GM21786 (cell line): ENCODE results near the gene FNTB.
"Not testable (repeated sequence)": the region's sequence is repeated elsewhere in the genome, so short reads cannot be mapped to it uniquely, and the experiment has no call there.

Source experiments
- ATAC-seq: cut with Tn5 transposase; IDR thresholded peaks from one replicate; pipeline ENCODE4 v1.9.1; 2021; ENCODE audit not compliant: unreplicated experiment

The FNTB gene

DNA sequence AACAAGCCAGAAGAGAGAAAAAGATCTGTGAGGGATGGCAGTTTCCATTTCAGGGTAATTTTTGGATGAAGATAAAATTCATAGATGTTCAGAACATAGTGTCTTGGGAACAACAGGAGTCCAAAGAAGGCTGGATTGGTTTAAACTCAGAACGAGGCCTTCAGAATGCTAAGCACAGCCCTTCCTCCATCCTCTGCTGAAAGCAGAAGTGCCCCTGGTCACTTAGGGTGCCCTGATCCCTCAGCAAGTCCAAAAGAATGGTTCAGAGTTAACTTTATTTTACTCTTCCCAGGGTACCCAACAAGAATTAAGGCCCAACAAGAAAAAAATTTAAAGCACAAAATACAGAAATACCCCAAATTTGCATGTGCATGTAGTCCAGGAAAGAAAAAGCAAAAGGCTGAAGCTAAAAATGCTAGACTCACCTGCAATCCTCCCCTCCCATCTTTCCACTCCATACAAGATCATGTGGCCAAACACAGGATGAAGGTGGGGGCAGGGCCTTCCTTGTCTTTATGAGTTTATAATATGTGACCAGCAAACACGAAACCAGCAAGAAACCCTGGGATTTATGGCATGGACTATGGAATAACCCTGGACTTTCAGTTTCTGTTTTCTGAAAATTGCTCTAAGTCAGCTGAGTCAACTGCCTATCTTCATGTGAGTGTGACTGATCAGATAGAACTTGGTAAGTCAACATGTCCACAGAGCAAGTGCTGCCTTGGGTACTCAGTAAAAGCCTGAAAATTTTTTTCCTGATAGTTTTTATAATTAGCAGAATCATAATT, 94.5 kb downstream of the FNTB start:
- ATAC-seq = no peak

DNA sequence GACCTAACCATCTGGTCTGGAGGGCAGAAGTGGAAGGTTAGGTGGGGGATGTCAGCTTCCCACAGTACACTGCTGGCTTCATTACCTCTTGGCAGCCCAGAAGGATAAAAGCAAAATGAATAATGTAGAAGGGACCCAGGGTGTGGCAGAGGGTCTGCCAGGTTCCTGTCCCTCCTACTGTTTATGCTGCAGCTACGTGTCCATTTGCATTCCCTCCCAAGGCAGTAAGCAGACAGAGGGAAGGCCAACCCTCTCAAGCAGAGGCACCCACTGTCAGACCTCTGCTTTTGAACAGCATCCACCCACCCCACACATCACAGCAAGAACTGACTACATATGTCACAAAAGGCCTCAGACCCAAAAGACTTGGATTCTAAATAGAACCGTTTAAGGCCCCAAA, 96.2 kb downstream of the FNTB start:
- no peak for ATAC-seq

DNA sequence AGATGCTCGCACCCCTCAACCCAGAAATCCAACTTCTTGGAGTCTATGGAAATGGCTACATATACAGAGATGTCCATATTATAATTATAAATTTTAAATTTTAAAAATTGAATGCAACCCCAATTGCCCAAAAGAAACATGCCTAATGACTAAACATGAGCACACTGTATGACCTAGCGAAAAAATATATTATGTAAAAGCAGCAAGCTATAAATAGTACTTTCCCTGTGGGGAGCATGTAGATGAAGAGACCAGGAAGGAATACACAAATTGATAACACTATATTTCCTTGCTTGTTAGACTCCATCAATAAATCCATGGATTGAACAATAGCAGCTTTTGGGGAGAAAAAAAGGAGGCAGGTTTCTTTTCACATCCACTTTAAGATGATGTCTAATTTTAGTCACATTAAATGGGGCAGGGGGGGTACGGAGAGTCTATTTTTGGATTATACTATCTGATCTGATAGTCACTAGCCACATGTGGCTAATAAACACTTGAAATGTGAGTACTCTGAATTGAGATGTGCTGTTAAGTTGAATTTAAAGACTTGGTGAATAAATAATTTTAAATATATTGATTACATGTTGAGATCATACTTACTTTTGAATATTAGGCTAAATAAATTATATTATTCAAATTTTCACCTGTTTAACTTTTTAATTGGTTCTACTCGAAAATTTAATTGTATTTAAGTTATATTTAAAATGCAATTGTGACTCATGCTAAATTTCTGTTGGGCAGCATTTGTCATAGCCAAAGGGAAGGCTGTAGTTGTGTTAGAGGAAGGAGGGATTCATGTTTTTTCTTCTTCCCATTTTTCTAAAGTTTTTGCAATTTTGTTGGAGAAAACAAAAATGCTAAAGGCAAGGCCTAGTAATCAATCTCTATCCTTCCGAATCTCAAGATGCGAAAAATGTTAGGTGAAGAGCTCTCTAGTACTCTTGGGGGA, 98.1 kb downstream of the FNTB start:
- ATAC-seq = no peak

DNA sequence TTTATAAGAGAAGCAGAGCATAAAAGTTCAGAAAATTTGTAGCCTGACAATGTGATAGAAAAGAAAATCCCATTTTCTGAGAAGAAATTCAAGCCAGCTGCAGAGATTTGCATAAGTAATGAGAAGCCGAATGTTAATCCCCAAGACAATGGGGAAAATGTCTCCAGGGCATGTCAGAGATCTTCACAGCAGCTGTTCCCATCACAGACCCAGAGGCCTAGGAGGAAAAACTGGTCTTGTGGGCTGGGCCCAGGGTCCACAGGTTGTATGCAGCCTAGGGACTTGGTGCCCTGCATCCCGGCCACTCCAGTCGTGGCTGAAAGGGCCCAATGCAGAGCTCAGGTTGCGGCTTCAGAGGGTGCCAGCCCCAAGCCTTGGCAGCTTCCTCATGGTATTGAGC, 100.0 kb downstream of the FNTB start:
- ATAC-seq = not testable (repeated sequence)

DNA sequence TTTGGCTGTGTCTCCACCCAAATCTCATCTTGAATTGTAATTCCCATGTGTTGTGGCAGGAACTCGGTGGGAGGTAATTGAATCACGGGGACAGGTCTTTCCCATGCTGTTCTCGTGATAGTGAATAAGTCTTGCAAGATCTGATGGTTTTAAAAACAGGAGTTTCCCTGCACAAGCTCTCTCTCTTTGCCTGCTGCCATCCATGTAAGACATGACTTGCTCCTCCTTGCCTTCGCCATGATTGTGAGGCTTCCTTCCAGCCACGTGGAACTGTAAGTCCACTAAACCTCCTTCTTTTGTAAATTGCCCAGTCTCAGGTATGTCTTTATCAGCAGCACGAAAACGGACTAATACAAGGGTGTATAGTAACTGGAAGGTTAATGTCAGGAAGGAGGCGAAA, 101.1 kb downstream of the FNTB start:
- ATAC-seq = not testable (repeated sequence)

DNA sequence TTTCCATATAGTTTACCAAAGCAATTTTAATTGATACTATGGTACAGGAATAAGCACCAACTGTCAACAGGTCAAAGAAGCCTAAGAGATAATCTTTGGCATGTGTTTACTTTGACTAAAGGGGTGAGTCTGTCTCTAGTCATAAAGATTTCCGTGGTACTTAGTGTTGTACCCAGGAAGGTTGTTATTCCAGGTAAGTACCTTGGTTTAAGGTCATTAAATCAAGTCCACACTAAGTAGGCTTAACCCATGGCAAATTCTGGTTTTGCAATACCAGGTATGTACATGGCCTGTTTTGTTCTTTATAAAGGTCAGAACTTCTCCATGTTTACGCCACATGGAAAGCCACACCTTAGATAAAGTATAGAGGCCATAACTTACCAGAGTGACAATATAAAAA, 105.7 kb downstream of the FNTB start:
- ATAC-seq = no peak

DNA sequence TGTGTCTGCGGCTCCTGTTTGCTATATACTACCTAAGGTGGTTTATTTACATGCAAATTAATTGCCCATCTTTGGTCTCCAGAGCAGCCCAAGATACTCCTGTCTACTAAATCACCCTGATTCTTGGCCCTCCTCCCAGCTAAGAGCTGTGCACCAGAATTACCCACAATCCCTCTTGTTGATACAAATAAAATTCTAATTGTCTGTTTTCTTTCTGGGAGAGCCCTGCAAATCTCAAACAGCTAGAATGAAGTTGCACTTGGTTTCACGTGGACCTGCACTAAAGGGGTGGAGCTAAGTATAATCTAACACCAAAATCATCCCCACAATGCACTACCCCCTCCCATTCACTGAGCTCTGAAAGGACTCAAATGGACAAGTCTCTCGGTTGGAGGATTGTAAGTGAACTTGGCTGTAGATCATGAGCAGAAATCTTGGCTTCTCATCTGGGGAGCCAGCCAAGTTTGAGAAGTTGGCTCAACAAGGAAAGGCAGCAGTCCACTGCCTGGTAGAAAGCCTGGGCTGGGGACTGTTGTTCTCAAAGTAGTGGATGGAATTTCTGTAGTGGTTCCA, 109.0 kb downstream of the FNTB start:
- ATAC-seq = no peak

DNA sequence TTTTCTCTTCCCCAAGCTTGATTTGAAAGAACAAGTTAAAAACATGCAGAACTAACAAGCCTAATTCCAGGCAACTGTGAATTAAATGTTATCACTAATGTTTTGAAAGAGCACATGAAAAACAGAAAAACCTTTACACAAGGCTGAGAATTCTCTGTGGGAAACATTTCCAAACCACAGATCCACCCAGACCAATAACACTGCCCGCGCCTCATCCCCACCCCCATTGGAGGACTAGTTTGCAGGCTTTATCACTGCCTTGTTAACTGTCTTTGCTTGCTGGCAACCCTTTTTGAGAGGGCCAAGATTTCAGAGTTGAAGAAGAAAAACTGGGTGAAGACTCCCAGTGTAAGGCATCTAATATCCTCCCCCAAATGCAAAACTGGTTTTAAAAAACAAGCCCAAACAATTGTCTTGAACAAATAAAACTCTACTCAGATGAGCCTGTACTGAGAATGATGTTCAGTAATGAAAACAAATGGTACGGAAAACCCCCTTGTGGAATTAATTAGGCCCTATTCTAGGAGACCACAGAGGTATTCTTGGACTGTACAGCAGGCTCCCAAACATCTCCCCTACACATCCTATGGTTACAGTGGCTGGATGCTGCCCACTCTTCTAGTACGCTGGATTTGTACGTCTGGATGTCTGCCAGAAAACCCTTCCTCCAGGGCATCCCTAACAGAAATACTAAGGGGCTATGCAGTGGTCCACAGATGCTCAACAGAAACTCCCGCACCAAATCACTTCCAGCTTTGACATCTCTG, 109.8 kb downstream of the FNTB start:
- no peak for ATAC-seq

DNA sequence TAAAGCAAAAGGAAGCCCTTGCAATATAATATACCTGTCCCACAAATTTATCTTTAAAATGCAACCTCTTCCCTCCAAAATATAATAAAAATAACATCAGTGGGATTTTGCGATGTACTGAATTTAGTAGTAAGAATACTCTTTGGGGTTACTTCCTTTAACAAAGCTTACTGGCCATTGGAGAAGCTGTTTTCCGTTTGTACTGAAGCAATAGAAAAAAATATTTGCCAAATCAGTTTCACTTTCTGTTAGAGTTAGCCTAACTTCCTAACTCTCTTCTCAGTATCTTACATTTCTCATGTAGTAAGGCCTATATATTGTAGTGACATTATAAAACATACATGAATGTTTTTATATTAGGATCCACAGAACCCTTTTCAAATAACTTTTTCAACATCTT, 111.9 kb downstream of the FNTB start:
- ATAC-seq = peak; percentile 18

DNA sequence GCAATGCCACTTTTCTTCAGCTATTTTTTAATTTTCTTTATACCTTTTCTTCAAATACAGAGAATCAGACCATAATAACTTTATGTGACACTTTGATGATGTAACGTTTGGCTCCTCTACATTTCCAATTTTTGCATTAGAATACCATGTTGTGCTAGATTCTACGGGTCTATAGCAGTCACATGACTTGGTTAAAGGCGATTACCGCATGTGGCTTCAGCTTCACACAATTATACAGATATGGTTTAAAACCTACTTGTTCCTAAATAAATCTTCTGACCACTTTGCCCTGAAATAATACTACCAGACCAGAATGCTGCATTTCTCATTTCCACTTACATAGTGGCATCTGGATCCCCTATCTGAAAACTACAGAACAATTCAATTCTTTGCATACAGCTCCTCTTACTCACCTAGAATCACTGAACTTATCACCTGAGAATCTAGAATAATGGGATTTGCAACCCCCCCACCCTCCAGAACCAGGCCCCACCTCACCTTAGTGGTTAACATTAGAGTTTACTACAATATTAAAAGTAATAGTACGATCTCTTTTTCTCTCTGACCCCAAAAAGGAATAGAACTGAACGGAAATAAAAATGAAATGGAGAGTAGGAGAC, 114.3 kb downstream of the FNTB start:
- no peak for ATAC-seq

DNA sequence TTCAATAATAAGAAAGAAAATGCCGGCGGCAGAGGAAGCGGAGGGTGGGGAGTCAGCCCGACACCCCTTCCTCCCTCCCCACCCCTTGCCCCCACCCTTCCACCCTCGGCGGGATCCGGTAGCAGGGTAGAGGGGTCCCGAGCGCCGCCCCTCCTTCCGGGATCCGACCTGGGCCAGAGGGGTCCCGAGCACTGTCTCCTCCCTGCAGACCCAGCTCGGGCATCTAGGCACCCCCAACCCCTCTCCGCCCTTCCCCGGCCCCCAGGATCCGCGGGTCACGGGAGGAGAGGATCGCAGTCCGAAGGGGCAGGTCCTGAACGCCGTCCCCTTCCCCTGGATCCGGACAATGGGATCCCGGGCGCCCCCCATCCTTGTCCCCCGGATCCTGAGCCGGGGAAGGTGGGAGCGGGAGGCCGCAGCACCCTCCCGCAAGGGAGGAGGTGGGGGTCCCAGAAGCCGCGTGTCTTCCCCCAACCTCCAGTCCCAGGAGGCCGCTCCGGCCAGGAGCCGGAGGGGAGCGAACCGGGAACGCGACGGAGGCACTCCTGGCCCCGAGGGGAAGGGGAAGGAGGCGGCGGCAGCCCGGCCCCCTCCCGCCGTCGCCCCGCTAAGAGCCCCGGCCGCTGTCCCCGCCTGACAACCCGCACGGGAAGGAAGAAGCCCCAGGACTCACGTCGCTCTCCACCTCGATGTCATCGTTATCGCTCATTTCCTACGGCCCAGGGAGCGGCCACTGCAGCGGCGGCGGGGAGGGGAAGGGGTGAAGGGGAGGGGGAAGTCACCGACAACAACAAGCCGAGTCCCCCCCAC, 115.1 kb downstream of the FNTB start:
- ATAC-seq = no peak

DNA sequence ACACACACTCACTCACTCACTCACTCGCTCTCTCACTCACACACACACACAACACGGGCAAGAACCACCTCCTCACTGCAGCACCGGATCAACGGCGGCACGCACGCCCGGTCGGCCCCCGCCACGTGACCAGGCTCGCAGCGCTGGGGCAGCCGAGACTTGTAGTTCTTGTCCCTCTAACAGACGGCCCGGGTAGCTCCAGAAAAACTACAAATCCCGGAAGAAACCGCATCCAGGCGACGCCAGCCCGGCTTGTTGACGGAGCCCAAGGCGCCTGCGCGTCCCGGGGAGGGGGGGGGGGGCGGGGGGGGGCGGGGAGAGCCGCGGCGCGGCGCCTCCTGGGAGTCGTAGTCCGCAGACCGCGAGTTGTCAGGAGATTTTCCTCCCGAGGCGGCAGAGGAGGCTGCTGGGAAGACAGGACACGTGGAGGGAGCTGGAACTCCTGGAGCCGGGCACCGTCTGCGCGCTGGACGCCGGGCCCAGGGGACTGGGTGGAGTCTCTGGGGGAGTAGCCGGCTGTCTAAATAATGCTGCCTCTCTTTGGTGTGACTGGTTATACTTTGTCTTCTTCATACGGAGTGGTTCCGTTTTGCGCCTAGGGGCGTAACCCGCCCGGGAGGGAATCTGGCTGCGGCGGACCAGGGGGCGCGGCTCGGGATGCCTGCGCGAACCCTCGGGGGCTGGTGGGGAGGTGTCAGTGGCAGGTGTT, 115.9 kb downstream of the FNTB start, which contains the start of gene MAX:
Gene MAX (minus strand): TSS at position 77 of the 709 bp plus-strand sequence. CDS start 178 bp downstream, outside the sequence.
- peak; percentile 86 for ATAC-seq

DNA sequence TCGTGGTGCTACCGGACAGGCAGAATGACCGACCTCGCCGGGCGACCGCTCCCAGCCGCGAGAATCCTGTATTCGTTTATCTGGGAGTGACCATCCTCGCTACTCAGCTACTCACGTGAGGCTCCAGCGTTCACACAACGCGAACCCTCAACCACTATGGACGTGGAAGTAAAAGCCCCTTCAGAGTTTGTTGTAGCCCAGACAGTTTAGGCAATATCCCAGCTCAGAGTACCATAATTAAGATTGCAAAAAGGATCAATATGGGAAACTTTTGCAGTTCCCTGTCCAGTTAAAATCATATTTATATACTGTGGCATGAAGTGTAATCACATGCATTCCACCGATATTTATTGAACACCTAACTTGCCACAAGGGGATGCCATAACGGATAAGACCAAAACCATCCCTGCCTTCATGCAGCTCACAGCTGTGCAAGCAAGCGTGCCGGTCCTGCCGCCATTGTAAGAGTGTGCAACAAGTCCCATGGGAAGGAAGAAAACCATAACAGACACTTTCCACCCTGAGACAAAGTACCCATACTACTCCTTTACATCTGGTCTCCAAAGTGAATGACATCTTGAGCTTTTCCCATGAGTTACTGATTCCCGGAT, 116.6 kb downstream of the FNTB start:
- ATAC-seq = no peak

DNA sequence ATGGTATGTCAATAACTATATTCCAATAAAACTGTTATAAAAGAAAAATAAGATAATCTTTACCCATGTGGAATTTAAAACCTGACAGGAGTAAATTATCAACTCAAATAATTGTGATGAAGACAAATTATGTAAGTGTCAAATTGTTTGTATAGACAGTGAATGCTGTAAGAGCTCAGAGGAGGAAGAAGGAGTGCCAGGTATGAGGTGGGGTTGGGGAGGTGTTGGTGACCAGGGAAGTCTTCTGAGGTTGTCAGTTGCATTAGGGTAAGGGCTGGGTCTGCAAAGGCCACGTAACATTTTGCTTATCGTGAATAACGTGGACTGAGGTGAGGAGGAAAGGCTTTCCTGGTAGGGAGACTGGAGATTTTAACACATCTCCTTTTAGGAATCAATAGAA, 118.1 kb downstream of the FNTB start:
- ATAC-seq = no peak

DNA sequence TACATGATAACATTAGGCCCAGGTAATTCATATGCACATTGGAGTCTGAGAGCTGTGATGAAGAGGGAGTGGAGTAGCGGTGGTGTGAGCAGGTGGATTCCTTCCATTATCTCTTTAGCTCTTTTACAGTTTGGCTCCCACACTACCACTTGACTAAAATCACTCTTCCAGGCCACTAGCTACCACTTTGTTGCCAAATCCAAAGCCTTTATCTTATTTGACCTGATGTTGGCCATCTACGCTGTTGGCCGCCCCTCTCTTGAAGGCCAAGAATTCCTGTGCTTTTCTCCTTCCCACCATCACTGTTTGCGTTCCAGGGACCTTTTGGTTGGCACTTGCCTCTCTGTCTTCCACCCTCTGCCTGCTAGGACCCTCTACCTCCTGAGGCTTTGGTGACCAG, 119.6 kb downstream of the FNTB start:
- ATAC-seq = no peak

DNA sequence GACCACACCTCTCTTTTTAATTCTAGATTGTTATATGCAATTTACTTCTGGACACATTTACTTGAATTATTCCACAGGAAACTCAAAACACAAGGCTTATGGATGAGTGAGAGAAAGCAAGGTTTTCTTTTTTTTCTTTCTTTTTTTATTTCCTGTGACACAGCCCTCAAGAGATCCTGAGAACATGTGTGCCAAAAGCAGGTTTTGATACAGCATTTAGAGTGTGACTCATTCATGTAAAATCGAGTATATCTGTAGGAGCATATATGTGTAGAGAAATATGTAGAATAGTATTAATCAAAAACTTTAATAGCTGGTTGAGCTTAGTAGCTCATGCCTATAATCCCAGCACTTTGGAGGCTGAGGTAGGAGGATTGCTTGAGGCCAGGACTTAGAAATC, 120.0 kb downstream of the FNTB start:
- ATAC-seq = no peak

DNA sequence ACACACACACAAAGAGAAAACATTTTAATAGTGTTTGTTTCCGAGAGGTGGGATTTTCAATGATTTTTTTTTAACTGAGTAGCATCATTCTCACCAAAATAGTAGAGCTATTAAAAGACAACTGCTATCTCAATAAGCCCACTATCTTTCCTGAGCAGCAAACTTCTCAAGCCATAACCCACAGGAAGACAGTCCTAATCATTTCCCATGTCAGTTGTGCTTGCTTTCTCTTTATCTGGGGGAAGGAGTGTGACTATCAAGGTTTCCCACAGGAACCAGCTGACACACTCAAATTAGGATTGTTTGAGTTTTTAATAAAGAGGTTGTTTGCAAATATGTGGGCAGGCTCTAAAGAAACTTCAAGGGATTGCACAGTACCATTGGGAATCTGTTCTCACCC, 120.5 kb downstream of the FNTB start:
- no peak for ATAC-seq

DNA sequence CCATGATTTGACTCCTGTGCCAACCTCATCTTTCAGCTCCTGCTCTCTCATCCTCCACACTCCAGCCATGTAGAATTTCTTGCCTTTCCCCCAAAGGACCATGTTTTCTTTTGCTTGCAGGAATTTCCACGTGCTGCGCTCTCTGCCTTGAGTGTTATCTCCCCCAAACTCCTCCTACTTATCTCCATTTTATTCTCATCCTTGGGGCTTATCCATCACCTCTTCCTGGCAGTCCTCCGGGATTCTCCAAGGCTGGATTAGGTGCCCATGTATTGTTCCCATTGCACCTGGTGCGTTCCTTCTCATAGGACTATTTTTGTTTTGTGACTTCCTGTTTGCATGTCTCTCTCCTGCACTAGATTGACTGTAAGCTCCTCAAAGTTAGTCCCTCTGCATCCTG, 122.7 kb downstream of the FNTB start:
- ATAC-seq = no peak

DNA sequence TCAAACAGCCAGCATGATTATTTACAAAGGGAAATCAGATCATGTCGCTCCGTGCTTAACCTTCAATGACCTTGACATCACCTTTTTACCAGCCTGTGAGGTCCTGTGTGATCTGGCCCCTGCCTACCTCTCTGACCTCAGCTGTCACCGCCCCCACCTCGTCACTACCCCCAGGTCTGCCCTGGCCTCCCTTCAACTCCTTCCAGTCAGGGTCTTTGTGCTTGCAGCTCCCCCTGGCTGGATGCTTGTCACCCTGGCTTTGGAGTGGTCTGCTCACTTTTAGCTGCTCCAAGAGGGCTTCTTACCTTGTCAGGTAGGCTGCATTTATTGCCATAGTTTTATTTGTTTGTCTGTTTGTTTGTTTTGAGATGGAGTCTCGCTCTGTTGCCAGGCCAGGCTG, 123.8 kb downstream of the FNTB start:
- ATAC-seq = no peak
